WTC11 (cell line): Measurements from ENCODE around the gene CHL1.

Experiments used
- ATF1 ChIP-seq: sonication (generic); formaldehyde crosslinking; IDR thresholded peaks from 2 replicates; pipeline ENCODE4 v1.8.1; 2023; ENCODE audit warnings: mild to moderate bottlenecking, moderate library complexity, missing genetic modification reagents
- ATF2 ChIP-seq: sonication (generic); formaldehyde crosslinking; IDR thresholded peaks from 2 replicates; pipeline ENCODE4 v1.8.1; 2022; ENCODE audit warnings: low read depth, missing genetic modification reagents, borderline replicate concordance
- CBFB ChIP-seq: sonication (generic); formaldehyde crosslinking; IDR thresholded peaks from 2 replicates; pipeline ENCODE4 v1.8.1; 2022; ENCODE audit warnings: mild to moderate bottlenecking, low read depth, missing genetic modification reagents
- CTCF ChIP-seq: fragments of 200-600 bp; IDR thresholded peaks from 2 replicates; pipeline ENCODE4 v1.8.0; 2022; ENCODE audit warnings: antibody characterized with exemption
- E2F1 ChIP-seq: sonication (generic); formaldehyde crosslinking; IDR thresholded peaks from 2 replicates; pipeline ENCODE4 v1.8.0; 2022; ENCODE audit warnings: mild to moderate bottlenecking, missing genetic modification reagents
- GABPB1 ChIP-seq: sonication (generic); formaldehyde crosslinking; IDR thresholded peaks from 2 replicates; pipeline ENCODE4 v1.8.1; 2023; ENCODE audit warnings: mild to moderate bottlenecking, missing genetic modification reagents
- GTF2I ChIP-seq: fragments of 250-450 bp; sonication (Bioruptor Pico); conservative IDR thresholded peaks from 2 replicates; pipeline ENCODE4 v1.4.0; 2021; ENCODE audit warnings: mild to moderate bottlenecking
- HMGA2 ChIP-seq: fragments of 250-450 bp; sonication (Bioruptor Pico); IDR thresholded peaks from 2 replicates; pipeline ENCODE4 v1.4.0; 2021; ENCODE audit warnings: mild to moderate bottlenecking, moderate library complexity
- IRF2 ChIP-seq: sonication (generic); formaldehyde crosslinking; IDR thresholded peaks from 2 replicates; pipeline ENCODE4 v1.8.0; 2022; ENCODE audit warnings: low read depth, missing genetic modification reagents, borderline replicate concordance
- KAT7 ChIP-seq: sonication (generic); formaldehyde crosslinking; IDR thresholded peaks from 2 replicates; pipeline ENCODE4 v1.8.1; 2023; ENCODE audit warnings: missing genetic modification reagents, mild to moderate bottlenecking, borderline replicate concordance
- RORB ChIP-seq: fragments of 250-450 bp; sonication (Bioruptor Pico); IDR thresholded peaks from 2 replicates; pipeline ENCODE4 v1.9.0; 2021; ENCODE audit warnings: mild to moderate bottlenecking
- ZBTB21 ChIP-seq: sonication (generic); formaldehyde crosslinking; IDR thresholded peaks from 2 replicates; pipeline ENCODE4 v1.8.1; 2023; ENCODE audit warnings: mild to moderate bottlenecking, missing genetic modification reagents, borderline replicate concordance

DNA sequence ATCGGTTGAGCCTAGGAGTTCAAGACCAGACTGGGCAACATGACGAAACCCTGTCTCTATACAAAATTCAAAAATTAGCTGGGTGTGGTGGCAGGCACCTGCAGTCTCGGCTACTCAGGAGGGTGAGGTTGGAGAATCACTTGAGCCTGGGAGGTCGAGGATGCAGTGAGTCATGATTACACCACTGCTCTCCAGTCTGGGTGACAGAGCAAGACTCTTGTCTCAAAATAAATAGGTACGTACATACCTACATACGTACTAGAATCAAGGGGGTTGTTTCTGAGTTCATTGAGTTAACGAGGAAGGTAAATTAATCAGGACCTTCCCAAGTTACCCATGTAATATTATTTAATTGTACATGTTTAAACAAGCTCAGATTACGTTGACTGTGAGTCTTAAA, 97.5 kb downstream of the CHL1 start:
- no peak for TF ChIP-seq IRF2
- no peak for TF ChIP-seq KAT7
- no peak for TF ChIP-seq HMGA2
- TF ChIP-seq CBFB (CRISPR knock-in tag): no peak
- TF ChIP-seq E2F1 (CRISPR knock-in tag): no peak
- no peak for TF ChIP-seq RORB (CRISPR knock-in tag)
- TF ChIP-seq ZBTB21 (CRISPR knock-in tag): no peak
- no peak for TF ChIP-seq CTCF
- TF ChIP-seq ATF1 (CRISPR knock-in tag): no peak
- no peak for TF ChIP-seq GTF2I
- no peak for TF ChIP-seq ATF2 (CRISPR knock-in tag)
- TF ChIP-seq GABPB1: no peak
